Hepatocyte (in vitro differentiated cells): Measurements from ENCODE around the gene SLC16A6.
"Not testable (repeated sequence)": the region's sequence is repeated elsewhere in the genome, so short reads cannot be mapped to it uniquely, and the experiment has no call there.

Source experiments
- EZH2 ChIP-seq: fragments of 200-600 bp; sonication (generic); IDR thresholded peaks from 2 replicates; pipeline ENCODE4 v1.6.1; 2016; ENCODE audit warnings: antibody characterized with exemption, mild to moderate bottlenecking, borderline replicate concordance
- TF ChIP-seq, protein P1 (sequence below): fragments of 200-600 bp; sonication (generic); IDR thresholded peaks from 2 replicates; pipeline ENCODE4 v1.5.1; 2016; ENCODE audit warnings: antibody characterized with exemption, mild to moderate bottlenecking; ENCODE audit not compliant: poor library complexity

DNA sequence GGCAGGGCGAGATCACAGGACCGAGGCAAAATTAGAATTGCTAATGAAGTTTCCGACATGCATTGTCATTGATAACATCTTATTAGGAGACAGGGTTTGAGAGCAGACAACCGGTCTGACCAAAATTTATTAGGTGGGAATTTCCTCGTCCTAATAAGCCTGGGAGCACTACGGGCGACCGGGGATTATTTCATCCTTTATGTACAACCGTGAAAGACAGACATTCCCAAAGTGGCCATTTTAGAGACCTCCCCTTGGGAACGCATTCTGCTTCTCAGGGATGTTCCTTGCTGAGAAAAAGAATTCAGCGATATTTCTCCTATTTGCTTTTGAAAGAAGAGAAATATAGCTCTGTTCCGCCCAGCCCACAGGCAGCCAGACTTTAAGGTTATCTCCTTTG is 41.0 kb upstream of the SLC16A6 start:
- TF ChIP-seq, protein P1, sequence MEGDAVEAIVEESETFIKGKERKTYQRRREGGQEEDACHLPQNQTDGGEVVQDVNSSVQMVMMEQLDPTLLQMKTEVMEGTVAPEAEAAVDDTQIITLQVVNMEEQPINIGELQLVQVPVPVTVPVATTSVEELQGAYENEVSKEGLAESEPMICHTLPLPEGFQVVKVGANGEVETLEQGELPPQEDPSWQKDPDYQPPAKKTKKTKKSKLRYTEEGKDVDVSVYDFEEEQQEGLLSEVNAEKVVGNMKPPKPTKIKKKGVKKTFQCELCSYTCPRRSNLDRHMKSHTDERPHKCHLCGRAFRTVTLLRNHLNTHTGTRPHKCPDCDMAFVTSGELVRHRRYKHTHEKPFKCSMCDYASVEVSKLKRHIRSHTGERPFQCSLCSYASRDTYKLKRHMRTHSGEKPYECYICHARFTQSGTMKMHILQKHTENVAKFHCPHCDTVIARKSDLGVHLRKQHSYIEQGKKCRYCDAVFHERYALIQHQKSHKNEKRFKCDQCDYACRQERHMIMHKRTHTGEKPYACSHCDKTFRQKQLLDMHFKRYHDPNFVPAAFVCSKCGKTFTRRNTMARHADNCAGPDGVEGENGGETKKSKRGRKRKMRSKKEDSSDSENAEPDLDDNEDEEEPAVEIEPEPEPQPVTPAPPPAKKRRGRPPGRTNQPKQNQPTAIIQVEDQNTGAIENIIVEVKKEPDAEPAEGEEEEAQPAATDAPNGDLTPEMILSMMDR = not testable (repeated sequence)
- not testable (repeated sequence) for TF ChIP-seq EZH2
